ENCODE results near the gene METAP2. TPM values are rescaled to one million over a fixed set of nuclear protein-coding genes. Genes with fewer than 3 reads are reported as not detected.
"Not testable (repeated sequence)": the region's sequence is repeated elsewhere in the genome, so short reads cannot be mapped to it uniquely, and the experiment has no call there.

METAP2 gene
- total RNA-seq, 1 donor from 2014 or later, result 44.8 TPM

DNA sequence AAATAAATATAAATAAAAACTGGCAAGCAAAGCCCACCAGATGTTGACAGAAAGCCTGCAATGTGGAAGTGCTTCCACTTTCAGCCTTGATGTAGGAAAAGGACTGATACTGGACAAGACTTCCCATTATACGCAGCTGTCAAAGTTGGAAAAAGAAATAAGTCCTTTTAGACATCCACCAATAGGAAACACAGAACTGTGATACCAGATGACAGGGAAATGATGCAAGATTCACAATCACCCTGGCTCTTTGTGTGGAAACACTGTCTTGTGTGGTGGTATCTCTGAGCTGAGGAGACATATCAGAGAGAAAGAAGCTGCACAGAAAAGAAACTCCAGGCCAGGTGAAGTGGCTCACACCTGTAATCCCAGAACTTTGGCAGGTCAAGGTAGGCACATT lies 13.8 kb upstream of the METAP2 start:
- no peaks in the 10 kb centered on the region for H3K27me3 ChIP-seq (ENCODE audit: control insufficient read depth, insufficient read depth, low read length)
- no peak overlapping the region for H3K4me3 ChIP-seq (ENCODE audit: low read depth, low read length)
- TF ChIP-seq, protein P1, sequence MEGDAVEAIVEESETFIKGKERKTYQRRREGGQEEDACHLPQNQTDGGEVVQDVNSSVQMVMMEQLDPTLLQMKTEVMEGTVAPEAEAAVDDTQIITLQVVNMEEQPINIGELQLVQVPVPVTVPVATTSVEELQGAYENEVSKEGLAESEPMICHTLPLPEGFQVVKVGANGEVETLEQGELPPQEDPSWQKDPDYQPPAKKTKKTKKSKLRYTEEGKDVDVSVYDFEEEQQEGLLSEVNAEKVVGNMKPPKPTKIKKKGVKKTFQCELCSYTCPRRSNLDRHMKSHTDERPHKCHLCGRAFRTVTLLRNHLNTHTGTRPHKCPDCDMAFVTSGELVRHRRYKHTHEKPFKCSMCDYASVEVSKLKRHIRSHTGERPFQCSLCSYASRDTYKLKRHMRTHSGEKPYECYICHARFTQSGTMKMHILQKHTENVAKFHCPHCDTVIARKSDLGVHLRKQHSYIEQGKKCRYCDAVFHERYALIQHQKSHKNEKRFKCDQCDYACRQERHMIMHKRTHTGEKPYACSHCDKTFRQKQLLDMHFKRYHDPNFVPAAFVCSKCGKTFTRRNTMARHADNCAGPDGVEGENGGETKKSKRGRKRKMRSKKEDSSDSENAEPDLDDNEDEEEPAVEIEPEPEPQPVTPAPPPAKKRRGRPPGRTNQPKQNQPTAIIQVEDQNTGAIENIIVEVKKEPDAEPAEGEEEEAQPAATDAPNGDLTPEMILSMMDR (IDR thresholded peaks at IDR 0.05; ENCODE audit: insufficient read depth, low read length, severe bottlenecking), result no peak
- H3K36me3 ChIP-seq (ENCODE audit: control insufficient read depth, insufficient read depth, low read length), result no peaks in the 10 kb centered on the region
- no peak for DNase-seq (ENCODE audit: low read depth)
- no peak for FAIRE-seq

DNA sequence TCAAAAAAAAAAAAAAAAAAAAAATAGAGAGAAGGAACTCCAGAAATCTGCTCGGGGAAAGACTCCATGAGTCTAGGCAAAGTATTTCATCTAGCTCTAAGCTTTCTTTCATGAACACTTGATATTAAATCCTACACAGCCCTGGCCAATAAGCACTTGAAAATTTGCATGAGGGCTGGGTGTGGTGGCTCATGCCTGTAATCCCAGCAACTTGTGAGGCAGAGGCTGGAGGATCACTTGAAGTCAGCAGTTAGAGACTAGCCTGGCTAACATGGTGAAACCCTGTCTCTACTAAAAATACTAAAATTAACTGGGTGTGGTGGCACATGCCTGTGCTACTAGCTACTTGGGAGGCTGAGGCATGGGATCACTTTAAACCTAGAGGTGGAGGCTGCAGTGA lies 13.1 kb upstream of the METAP2 start:
- no peak overlapping the region for H3K4me3 ChIP-seq (ENCODE audit: low read depth, low read length)
- TF ChIP-seq, protein P1 (IDR thresholded peaks at IDR 0.05; ENCODE audit: insufficient read depth, low read length, severe bottlenecking), result no peak
- FAIRE-seq (no peak), DNase-seq (ENCODE audit: low read depth) (no peak)
- H3K36me3 ChIP-seq (ENCODE audit: control insufficient read depth, insufficient read depth, low read length), result no peaks in the 10 kb centered on the region
- no peaks in the 10 kb centered on the region for H3K27me3 ChIP-seq (ENCODE audit: control insufficient read depth, insufficient read depth, low read length)

DNA sequence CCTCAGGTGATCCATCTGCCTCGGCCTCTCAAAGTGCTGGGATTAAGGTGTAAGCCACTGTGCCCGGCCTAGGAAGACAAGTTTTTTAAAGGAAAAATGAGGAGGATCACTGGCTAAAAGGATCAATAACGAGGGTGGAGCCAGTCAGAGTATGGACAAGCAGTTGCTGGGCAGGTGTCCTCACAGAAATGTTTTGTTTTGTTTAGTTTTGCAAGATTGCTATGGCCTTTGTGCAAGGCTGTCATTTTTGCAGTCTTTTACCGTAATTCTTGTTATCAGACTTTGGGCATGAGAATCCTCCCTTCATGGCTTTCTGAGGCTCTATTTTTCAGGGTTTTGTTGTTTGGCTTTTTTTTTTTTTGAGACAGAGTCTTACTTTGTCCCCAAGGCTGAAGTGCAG lies 11.9 kb upstream of the METAP2 start:
- DNase-seq (ENCODE audit: low read depth) (no peak), FAIRE-seq (no peak)
- no peak overlapping the region for H3K4me3 ChIP-seq (ENCODE audit: low read depth, low read length)
- H3K27me3 ChIP-seq (ENCODE audit: control insufficient read depth, insufficient read depth, low read length), result no peaks in the 10 kb centered on the region
- TF ChIP-seq, protein P1 (IDR thresholded peaks at IDR 0.05; ENCODE audit: insufficient read depth, low read length, severe bottlenecking), result no peak
- H3K36me3 ChIP-seq (ENCODE audit: control insufficient read depth, insufficient read depth, low read length), result no peaks in the 10 kb centered on the region

DNA sequence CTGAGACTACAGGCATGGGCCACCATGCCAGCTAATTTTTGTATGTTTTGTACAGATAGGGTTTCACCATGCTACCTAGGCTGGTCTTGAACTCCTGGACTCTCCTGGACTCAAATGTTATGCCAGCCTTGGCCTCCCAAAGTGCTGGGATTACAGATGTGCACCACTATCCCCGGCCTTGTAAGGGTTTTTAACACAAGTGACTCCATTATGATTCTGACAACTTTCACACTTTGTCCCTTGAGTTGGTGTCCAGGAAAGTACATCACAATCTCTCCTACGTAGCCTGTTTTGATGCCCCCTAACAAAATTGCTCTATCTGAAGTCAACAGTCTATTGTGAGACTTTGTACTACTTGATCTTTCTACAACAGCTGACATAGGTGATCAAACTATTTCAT lies 11.4 kb upstream of the METAP2 start:
- no peak for DNase-seq (ENCODE audit: low read depth)
- Histone ChIP-seq H3K27me3 (ENCODE audit: control insufficient read depth, insufficient read depth, low read length) (no peaks in the 10 kb centered on the region), H3K4me3 (ENCODE audit: low read depth, low read length) (no peak overlapping the region), H3K36me3 (ENCODE audit: control insufficient read depth, insufficient read depth, low read length) (no peaks in the 10 kb centered on the region)
- TF ChIP-seq, protein P1 (IDR thresholded peaks at IDR 0.05; ENCODE audit: insufficient read depth, low read length, severe bottlenecking), result no peak
- FAIRE-seq, result no peak

DNA sequence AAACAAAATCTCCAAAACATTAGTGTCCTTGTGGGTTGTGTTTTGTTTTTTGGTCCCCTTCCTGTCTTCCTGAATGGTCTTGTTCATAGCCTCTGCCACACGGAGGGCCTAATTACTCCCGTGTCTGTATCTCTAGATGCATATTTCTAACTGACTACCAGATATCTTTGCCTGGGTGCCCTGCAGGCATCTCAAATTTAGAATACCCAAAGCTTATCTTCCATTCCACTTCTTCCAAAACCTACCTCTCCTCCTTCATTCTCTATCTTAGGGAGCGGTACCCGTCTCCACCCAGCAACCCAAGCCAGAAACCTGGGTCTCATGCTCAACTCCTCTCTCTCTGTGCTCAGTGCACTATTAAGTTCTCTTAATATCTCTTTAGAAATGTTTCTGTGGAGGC lies 10.9 kb upstream of the METAP2 start:
- Histone ChIP-seq H3K36me3 (ENCODE audit: control insufficient read depth, insufficient read depth, low read length) (no peaks in the 10 kb centered on the region), H3K4me3 (ENCODE audit: low read depth, low read length) (no peak overlapping the region), H3K27me3 (ENCODE audit: control insufficient read depth, insufficient read depth, low read length) (no peaks in the 10 kb centered on the region)
- TF ChIP-seq, protein P1 (IDR thresholded peaks at IDR 0.05; ENCODE audit: insufficient read depth, low read length, severe bottlenecking), result no peak
- FAIRE-seq (no peak), DNase-seq (ENCODE audit: low read depth) (no peak)

DNA sequence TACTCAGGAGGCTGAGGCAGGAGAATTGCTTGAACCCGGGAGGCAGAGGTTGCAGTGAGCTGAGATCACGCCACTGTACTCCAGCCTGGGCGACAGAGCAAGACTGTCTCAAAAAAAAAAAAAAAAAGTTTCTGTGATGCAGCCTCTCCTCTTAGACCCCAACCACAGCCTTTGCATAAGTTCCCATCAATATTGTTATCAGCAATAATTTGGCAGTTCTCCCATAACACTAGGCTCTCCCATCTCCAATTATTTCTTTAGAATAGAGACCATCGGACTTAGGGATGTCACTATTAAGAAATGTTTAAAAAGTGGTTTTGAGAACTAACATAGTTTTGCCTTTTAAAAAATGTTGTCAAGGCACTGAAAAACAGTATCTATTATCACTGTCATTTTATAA lies 10.2 kb upstream of the METAP2 start:
- H3K27me3 ChIP-seq (ENCODE audit: control insufficient read depth, insufficient read depth, low read length); DNase-seq (ENCODE audit: low read depth); H3K36me3 ChIP-seq (ENCODE audit: control insufficient read depth, insufficient read depth, low read length); H3K4me3 ChIP-seq (ENCODE audit: low read depth, low read length); FAIRE-seq: not testable (repeated sequence)

Measured in bronchial epithelial cell (primary cell).